ENCODE results near the gene SLC7A14. TPM values are rescaled to one million over a fixed set of nuclear protein-coding genes. Genes with fewer than 3 reads are reported as not detected.

Gene SLC7A14
- total RNA-seq, 1 donor from 2014 or later, result not detected

GRCh38 chr3:170491901-170492300, 94.0 kb downstream of the SLC7A14 start:
- intact Hi-C loops (cut with DNase I), result no loop called here
- Histone ChIP-seq H3K27ac (no peak overlapping the region), H3K4me1 (no peaks in the 10 kb centered on the region), H3K27me3 (no peaks in the 10 kb centered on the region), H3K36me3 (no peaks in the 10 kb centered on the region), H3K4me3 (no peak overlapping the region), H3K9me3 (no peaks in the 10 kb centered on the region)
- no peak for DNase-seq (ENCODE audit: low spot score in 2 of 2)
- no peak for TF ChIP-seq CTCF (IDR thresholded peaks at IDR 0.05)

- H3K27ac ChIP-seq, result no peak overlapping the region
- H3K4me3 ChIP-seq, result no peak overlapping the region
- no peaks in the 10 kb centered on the region for H3K4me1 ChIP-seq
- no peaks in the 10 kb centered on the region for H3K9me3 ChIP-seq
- TF ChIP-seq CTCF (IDR thresholded peaks at IDR 0.05), result no peak
- intact Hi-C loops (cut with DNase I), result no loop called here
- no peaks in the 10 kb centered on the region for H3K27me3 ChIP-seq
- H3K36me3 ChIP-seq, result no peaks in the 10 kb centered on the region
- no peak for DNase-seq (ENCODE audit: low spot score in 2 of 2)
Measured at GRCh38 chr3:170490828-170491560, 94.9 kb downstream of the SLC7A14 start.

- no peak for DNase-seq (ENCODE audit: low spot score in 2 of 2)
- no peak overlapping the region for H3K27ac ChIP-seq
- H3K27me3 ChIP-seq, result no peaks in the 10 kb centered on the region
- H3K36me3 ChIP-seq, result no peaks in the 10 kb centered on the region
- no peak overlapping the region for H3K4me3 ChIP-seq
- no peaks in the 10 kb centered on the region for H3K9me3 ChIP-seq
- no peaks in the 10 kb centered on the region for H3K4me1 ChIP-seq
- no peak for TF ChIP-seq CTCF (IDR thresholded peaks at IDR 0.05)
- intact Hi-C loops (cut with DNase I), result no loop called here
Measured at GRCh38 chr3:170488802-170489201, 97.1 kb downstream of the SLC7A14 start.

- Histone ChIP-seq H3K27ac (no peak overlapping the region), H3K9me3 (no peaks in the 10 kb centered on the region), H3K4me1 (no peaks in the 10 kb centered on the region), H3K27me3 (no peaks in the 10 kb centered on the region), H3K4me3 (no peak overlapping the region), H3K36me3 (no peaks in the 10 kb centered on the region)
- intact Hi-C loops (cut with DNase I), result no loop called here
- no peak for DNase-seq (ENCODE audit: low spot score in 2 of 2)
- no peak for TF ChIP-seq CTCF (IDR thresholded peaks at IDR 0.05)
Measured at GRCh38 chr3:170487031-170487430, 98.8 kb downstream of the SLC7A14 start.

GRCh38 chr3:170486398-170486797, 99.5 kb downstream of the SLC7A14 start:
- DNase-seq (ENCODE audit: low spot score in 2 of 2), result no peak
- intact Hi-C loops (cut with DNase I), result no loop called here
- H3K27ac ChIP-seq, result no peak overlapping the region
- H3K4me3 ChIP-seq, result no peak overlapping the region
- no peaks in the 10 kb centered on the region for H3K27me3 ChIP-seq
- H3K36me3 ChIP-seq, result no peaks in the 10 kb centered on the region
- no peak for TF ChIP-seq CTCF (IDR thresholded peaks at IDR 0.05)
- no peaks in the 10 kb centered on the region for H3K4me1 ChIP-seq
- no peaks in the 10 kb centered on the region for H3K9me3 ChIP-seq

- no peak overlapping the region for H3K4me3 ChIP-seq
- no peak for DNase-seq (ENCODE audit: low spot score in 2 of 2)
- intact Hi-C loops (cut with DNase I), result no loop called here
- H3K36me3 ChIP-seq, result no peaks in the 10 kb centered on the region
- H3K9me3 ChIP-seq, result no peaks in the 10 kb centered on the region
- no peaks in the 10 kb centered on the region for H3K27me3 ChIP-seq
- no peak overlapping the region for H3K27ac ChIP-seq
- TF ChIP-seq CTCF (IDR thresholded peaks at IDR 0.05), result no peak
- no peaks in the 10 kb centered on the region for H3K4me1 ChIP-seq
Measured at GRCh38 chr3:170485696-170486095, 100.2 kb downstream of the SLC7A14 start.
